T-helper 17 cell (primary cell): Measurements from ENCODE around the gene C19orf33. TPM values are rescaled to one million over a fixed set of nuclear protein-coding genes. Genes with fewer than 3 reads are reported as not detected.

ENCODE experiments used
- ATAC-seq: fragments of 150-1000 bp; cut with Tn5 transposase; 2 replicates; pipeline ENCODE4 v1.10.0; 2021; ENCODE audit warnings: mild to moderate bottlenecking, moderate library complexity
- DNase-seq, 3 donors: peaks; one replicate each; pipeline versions ENCODE4 v3.0.0 to v3.0.0-alpha.2; 2020 to 2021
- H3K9me3 ChIP-seq: one replicate; pipeline ENCODE4 v1.7.0; 2013; ENCODE audit warnings: low read length, mild to moderate bottlenecking; ENCODE audit not compliant: control insufficient read depth, poor library complexity, severe bottlenecking
- H3K27ac Mint-ChIP-seq: one replicate; pipeline ENCODE4 v1.8.0; 2022; ENCODE audit warnings: mild to moderate bottlenecking, moderate library complexity, mixed read lengths
- H3K27me3 Mint-ChIP-seq: one replicate; pipeline ENCODE4 v1.8.0; 2022; ENCODE audit warnings: mixed read lengths
- H3K36me3 Mint-ChIP-seq: one replicate; pipeline ENCODE4 v1.8.0; 2022; ENCODE audit warnings: low read depth, mixed read lengths
- H3K4me1 Mint-ChIP-seq: one replicate; pipeline ENCODE4 v1.8.0; 2022; ENCODE audit warnings: mild to moderate bottlenecking, mixed read lengths
- H3K4me3 Mint-ChIP-seq: one replicate; pipeline ENCODE4 v1.8.0; 2022; ENCODE audit warnings: mild to moderate bottlenecking, moderate library complexity, mixed read lengths
- total RNA-seq, 4 donors: library from RNA in 2 of 4; stranded (reverse) in 2 of 4; gene quantifications; one replicate each; pipeline ENCODE4 v1.2.3 and lab custom pipeline; 2022 to 2026

The C19orf33 gene
- total RNA-seq, 2 donors from 2014 or later, result 0.94 to 11.8 TPM

GRCh38 chr19:38270587-38271167, 33.4 kb upstream of the C19orf33 start:
- peaks cover 18% of the 10 kb centered on the region for H3K4me1 Mint-ChIP-seq
- no peaks in the 10 kb centered on the region for H3K36me3 Mint-ChIP-seq
- H3K27me3 Mint-ChIP-seq, result no peaks in the 10 kb centered on the region
- no peak for ATAC-seq
- H3K27ac Mint-ChIP-seq, result no peak overlapping the region
- H3K4me3 Mint-ChIP-seq, result no peak overlapping the region
- DNase-seq, result no peak
- H3K9me3 ChIP-seq, result no peaks in the 10 kb centered on the region

- Mint-ChIP-seq H3K4me3 (no peak overlapping the region), H3K27ac (no peak overlapping the region), H3K4me1 (peaks cover 5% of the 10 kb centered on the region), H3K27me3 (no peaks in the 10 kb centered on the region), H3K36me3 (no peaks in the 10 kb centered on the region)
- no peak for DNase-seq
- ATAC-seq, result no peak
- no peaks in the 10 kb centered on the region for H3K9me3 ChIP-seq
Measured at GRCh38 chr19:38273499-38273898, 30.6 kb upstream of the C19orf33 start.

DNA sequence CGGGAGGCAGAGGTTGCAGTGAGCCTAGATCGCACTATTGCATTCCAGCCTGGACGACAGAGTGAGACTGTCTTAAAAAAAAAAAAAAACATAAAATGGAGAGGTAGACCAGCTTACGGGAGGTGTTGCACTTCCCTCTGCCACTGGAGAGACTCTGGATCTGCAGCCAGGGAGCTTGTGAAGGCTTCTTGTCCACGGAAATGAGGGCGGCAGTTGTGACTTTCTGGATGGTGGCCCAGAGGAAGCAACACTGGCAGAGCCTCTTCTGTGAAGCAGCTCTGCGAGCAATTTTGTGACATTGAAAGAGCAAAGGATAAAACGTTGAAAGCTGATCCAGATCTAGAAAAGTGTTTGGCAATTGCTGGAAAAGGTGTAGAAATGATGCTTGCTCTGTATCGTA, 29.3 kb upstream of the C19orf33 start:
- Mint-ChIP-seq H3K4me3 (no peak overlapping the region), H3K27me3 (no peaks in the 10 kb centered on the region), H3K27ac (peak overlapping the region; percentile 43), H3K36me3 (no peaks in the 10 kb centered on the region), H3K4me1 (peaks cover 5% of the 10 kb centered on the region)
- DNase-seq (no peak), ATAC-seq (no peak)
- no peaks in the 10 kb centered on the region for H3K9me3 ChIP-seq

DNA sequence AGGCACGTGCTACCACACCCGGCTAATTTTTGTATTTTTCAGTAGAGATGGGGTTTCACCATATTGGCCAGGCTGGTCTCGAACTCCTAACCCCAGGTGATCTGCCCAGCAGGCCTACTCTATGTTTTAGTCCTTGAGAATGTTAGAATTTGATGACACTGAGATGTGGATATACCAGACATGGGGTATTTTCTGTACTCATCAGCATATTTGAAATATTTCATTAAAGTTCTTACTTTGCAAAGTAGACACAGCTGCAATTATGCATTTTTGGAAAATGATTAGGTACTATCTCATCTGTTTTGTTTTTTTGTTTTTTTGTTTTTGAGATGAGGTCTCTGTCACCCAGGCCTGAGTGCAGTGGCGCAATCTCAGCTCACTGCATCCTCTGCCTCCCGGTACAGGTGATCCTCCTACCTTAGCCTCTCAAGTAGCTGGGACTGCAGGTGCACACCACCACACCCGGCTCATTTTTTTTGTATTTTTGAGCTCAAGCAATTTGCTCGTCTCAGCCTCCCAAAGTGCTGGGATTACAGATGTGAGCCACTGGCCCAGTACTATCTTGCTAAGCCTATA, 27.0 kb upstream of the C19orf33 start:
- Mint-ChIP-seq H3K4me3 (no peak overlapping the region), H3K27me3 (no peaks in the 10 kb centered on the region), H3K36me3 (no peaks in the 10 kb centered on the region), H3K4me1 (peaks cover 8% of the 10 kb centered on the region), H3K27ac (no peak overlapping the region)
- DNase-seq (no peak), ATAC-seq (no peak)
- no peaks in the 10 kb centered on the region for H3K9me3 ChIP-seq

- no peak for ATAC-seq
- H3K27me3 Mint-ChIP-seq, result no peaks in the 10 kb centered on the region
- peaks cover 8% of the 10 kb centered on the region for H3K4me1 Mint-ChIP-seq
- no peak overlapping the region for H3K4me3 Mint-ChIP-seq
- H3K36me3 Mint-ChIP-seq, result no peaks in the 10 kb centered on the region
- H3K27ac Mint-ChIP-seq, result no peak overlapping the region
- no peak for DNase-seq
- no peaks in the 10 kb centered on the region for H3K9me3 ChIP-seq
Measured at GRCh38 chr19:38277549-38277948, 26.5 kb upstream of the C19orf33 start.

- ATAC-seq, result no peak
- Mint-ChIP-seq H3K27ac (no peak overlapping the region), H3K4me1 (peaks cover 8% of the 10 kb centered on the region), H3K27me3 (no peaks in the 10 kb centered on the region), H3K36me3 (no peaks in the 10 kb centered on the region), H3K4me3 (no peak overlapping the region)
- no peak for DNase-seq
- no peaks in the 10 kb centered on the region for H3K9me3 ChIP-seq
Measured at GRCh38 chr19:38277969-38278680, 25.9 kb upstream of the C19orf33 start.

GRCh38 chr19:38278751-38279150, 25.3 kb upstream of the C19orf33 start:
- peaks cover 8% of the 10 kb centered on the region for H3K4me1 Mint-ChIP-seq

DNA sequence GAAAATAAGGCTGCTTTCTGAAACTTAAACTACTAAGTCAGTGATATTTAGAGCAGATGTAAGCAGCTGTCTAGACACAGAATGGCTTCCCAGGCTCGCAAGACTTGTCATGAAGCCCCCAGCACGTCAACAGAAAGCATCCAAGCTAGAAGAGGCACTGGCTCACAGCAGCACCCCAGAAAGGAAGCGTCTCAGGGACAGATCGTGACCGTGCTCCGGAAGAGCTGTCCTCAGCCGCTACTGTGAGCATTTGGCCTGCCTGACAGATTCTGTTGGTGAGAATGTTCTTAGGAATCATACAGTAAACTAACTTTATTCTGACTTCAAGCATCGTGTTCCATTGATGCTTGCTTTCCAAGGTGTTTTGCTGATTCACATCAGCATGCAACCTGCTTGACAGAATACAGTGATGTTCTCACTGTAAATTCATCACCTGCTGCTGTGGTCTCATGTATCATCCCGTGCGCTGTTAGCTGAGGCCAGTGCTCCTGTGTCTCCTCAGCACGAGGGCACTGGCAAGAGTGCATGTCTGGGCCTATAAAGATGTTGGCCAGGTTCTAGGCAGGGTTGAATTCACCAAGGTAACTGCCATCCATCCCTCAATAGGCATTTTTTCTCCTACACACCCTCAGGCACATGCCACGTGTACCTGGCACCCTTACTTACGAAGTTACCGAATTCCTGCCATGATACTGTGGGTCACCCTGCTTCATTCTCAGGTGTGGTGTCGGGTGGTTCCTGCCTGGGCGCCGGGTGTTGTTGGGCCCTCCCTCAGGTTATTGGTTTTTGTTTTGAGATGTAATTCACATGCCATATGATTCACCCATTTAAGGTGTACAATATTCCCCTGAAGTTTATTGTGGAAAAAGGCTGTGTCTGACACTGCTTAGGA, 23.8 kb upstream of the C19orf33 start:
- Mint-ChIP-seq H3K27ac (peak overlapping the region; percentile 59), H3K4me3 (no peak overlapping the region), H3K36me3 (no peaks in the 10 kb centered on the region), H3K4me1 (peaks cover 8% of the 10 kb centered on the region), H3K27me3 (no peaks in the 10 kb centered on the region)
- H3K9me3 ChIP-seq, result no peaks in the 10 kb centered on the region
- ATAC-seq (no peak), DNase-seq (no peak)

More at GRCh38 chr19:38278751-38279150, 25.3 kb upstream of the C19orf33 start:
- Mint-ChIP-seq H3K4me3 (no peak overlapping the region), H3K36me3 (no peaks in the 10 kb centered on the region), H3K27me3 (no peaks in the 10 kb centered on the region), H3K27ac (no peak overlapping the region)
- DNase-seq, result no peak
- no peaks in the 10 kb centered on the region for H3K9me3 ChIP-seq
- ATAC-seq, result no peak

GRCh38 chr19:38281811-38282566, 22.1 kb upstream of the C19orf33 start:
- H3K4me3 Mint-ChIP-seq, result no peak overlapping the region
- H3K27me3 Mint-ChIP-seq, result no peaks in the 10 kb centered on the region
- H3K36me3 Mint-ChIP-seq, result no peaks in the 10 kb centered on the region
- H3K4me1 Mint-ChIP-seq, result peaks cover 8% of the 10 kb centered on the region
- H3K9me3 ChIP-seq, result no peaks in the 10 kb centered on the region
- no peak for DNase-seq
- H3K27ac Mint-ChIP-seq, result peak overlapping the region; percentile 89
- ATAC-seq, result peak; percentile 80

GRCh38 chr19:38283271-38283670, 20.8 kb upstream of the C19orf33 start:
- Mint-ChIP-seq H3K27ac (peak overlapping the region; percentile 89), H3K27me3 (no peaks in the 10 kb centered on the region), H3K4me3 (no peak overlapping the region), H3K36me3 (no peaks in the 10 kb centered on the region), H3K4me1 (peaks cover 8% of the 10 kb centered on the region)
- DNase-seq, result no peak
- H3K9me3 ChIP-seq, result no peaks in the 10 kb centered on the region
- no peak for ATAC-seq

DNA sequence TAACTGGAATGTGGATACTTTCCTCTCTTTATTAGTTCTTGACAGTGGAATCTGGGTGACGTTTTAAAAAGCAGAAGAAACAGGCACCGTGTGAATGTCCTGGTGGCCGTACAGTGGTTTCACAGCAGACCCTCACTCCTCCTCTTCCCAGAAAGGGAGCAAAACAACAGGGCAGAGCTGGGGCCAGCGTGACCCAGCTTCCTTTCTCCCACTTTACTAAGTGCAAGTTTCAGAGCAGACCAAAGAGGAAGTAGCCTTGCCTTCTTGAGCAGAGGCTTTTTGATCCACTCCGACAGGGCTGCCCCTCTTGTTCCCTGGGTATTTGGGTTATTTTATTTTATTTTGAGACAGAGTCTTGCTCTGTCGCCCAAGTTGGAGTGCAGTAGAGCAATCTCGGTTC, 19.6 kb upstream of the C19orf33 start:
- no peak overlapping the region for H3K4me3 Mint-ChIP-seq
- H3K36me3 Mint-ChIP-seq, result no peaks in the 10 kb centered on the region
- H3K9me3 ChIP-seq, result no peaks in the 10 kb centered on the region
- DNase-seq, result no peak
- no peak overlapping the region for H3K27ac Mint-ChIP-seq
- no peak for ATAC-seq
- no peaks in the 10 kb centered on the region for H3K27me3 Mint-ChIP-seq
- H3K4me1 Mint-ChIP-seq, result peaks cover 8% of the 10 kb centered on the region

DNA sequence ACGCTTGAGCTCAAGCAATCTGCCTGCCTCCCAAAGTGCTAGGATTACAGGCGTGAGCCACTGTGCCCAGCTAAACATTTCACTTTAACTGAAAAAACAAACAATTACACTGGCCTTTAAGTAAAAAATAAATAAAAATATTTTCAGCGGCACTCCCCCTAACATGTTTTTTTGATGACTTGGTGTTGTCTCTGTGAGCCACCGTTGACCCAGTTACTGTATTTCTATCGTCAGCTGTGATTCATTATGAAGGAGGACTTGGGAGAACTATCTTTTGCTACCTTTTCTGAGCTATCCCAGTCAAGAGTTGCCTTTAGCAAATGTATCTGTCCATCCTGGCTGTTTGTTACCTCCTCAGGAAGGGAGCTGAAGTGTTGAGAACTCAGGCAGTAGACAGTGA, 18.5 kb upstream of the C19orf33 start:
- Mint-ChIP-seq H3K36me3 (peaks cover 2% of the 10 kb centered on the region), H3K4me1 (peaks cover 8% of the 10 kb centered on the region), H3K27ac (no peak overlapping the region), H3K27me3 (no peaks in the 10 kb centered on the region), H3K4me3 (no peak overlapping the region)
- DNase-seq (no peak), ATAC-seq (no peak)
- H3K9me3 ChIP-seq, result no peaks in the 10 kb centered on the region
